GM19240 (cell line): ENCODE data around the gene ATP11C.
A peak's percentile ranks its signal among the peaks of the same experiment; 100 is the strongest.
"Not testable (repeated sequence)": the region's sequence is repeated elsewhere in the genome, so short reads cannot be mapped to it uniquely, and the experiment has no call there.

Experiments used
- DNase-seq: peaks from one replicate; pipeline ENCODE4 v3.0.0; 2011; ENCODE audit warnings: low spot score; ENCODE audit not compliant: insufficient read length

Gene ATP11C

GRCh38 chrX:139924696-139925095 is 8.2 kb downstream of the ATP11C start:
- no peak for DNase-seq

DNA sequence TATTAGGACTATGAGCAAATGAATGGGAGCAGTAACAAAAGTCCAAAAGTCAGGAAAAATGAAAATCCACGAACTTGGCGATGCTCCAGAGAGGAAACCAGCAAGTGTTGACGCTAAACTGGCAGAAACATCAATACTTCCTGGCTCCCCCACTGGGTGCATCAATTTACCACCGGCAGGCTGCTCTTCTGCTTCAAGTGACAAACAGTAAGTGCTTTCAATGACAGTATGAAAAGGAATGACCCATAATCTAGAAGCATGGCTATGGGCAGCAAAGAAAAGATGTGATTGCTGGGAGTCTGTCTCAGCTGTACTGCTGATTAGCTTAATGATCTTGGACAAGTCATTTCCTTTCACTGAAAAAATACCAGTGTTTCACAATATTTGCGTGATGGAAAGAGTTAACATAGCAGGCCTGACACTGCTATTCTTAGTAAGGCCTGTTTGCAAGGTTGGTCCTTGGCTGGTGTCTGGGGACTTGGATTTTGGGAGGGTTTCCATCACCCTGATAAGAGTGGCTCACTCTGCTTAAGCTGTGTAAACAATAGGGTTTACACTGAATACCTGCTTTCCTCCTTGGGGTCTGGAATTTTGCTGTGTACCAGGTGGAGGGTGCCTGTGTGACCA is 8.7 kb downstream of the ATP11C start:
- DNase-seq, result no peak

DNA sequence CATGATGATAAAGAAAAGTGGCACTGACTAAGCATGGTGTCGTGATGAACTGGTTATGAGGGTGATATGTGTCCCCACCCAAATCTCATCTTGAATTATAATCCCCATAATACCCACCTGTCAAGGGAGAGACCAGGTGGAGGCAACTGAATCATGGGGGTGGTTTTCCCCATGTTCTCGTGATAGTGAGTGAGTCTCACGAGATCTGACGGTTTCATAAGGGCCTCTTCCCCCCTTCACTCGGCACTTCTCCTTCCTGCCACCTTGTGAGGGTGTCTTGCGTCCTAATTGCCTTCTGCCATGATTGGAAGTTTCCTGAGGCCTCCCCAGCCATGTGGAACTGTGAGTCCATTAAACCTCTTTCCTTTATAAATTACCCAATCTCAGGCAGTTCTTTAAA is 11.7 kb downstream of the ATP11C start:
- DNase-seq, result not testable (repeated sequence)

GRCh38 chrX:139920316-139920715 is 12.5 kb downstream of the ATP11C start:
- no peak for DNase-seq

DNA sequence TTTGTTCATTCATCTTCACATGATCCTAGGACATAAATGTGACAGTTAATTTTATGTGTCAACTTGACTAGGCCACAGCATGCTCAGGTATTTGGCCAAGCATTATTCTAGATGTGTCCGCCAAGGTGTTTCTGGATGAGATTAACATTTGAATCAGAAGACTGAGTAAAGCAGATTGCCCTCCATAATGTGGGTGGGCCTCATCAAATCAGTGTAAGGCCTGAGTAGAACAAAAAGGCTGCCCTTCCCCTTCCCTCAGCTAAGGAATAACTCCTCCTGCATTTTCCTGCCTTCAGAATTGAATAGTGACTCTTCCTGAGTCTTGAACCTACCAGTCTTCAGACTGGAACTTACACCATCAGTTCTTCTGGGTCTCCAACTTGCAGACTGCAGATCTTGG is 18.4 kb downstream of the ATP11C start:
- no peak for DNase-seq

DNA sequence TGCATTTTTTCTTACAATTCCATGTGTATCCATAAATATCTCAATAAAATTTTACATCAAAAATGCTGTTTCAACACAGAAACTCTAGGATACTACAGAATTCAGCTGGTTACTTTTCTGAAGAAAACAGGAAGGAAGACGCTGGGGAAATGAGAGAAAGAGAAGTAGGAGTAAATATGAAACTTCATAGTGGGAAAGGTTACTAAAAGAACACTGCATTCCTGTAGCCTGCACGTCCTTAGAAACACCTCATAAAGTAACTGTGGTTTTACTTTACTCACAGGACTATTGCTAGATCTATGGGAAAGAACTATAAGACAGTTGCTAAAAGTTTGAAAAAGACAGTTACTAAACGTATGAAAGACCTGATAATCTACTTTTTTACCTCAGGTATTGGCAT is 23.1 kb downstream of the ATP11C start:
- DNase-seq, result no peak

GRCh38 chrX:139907078-139907477 is 25.8 kb downstream of the ATP11C start:
- DNase-seq, result no peak

- no peak for DNase-seq
These were observed 27.1 kb downstream of the ATP11C start for GRCh38 chrX:139905743-139906142.

DNA sequence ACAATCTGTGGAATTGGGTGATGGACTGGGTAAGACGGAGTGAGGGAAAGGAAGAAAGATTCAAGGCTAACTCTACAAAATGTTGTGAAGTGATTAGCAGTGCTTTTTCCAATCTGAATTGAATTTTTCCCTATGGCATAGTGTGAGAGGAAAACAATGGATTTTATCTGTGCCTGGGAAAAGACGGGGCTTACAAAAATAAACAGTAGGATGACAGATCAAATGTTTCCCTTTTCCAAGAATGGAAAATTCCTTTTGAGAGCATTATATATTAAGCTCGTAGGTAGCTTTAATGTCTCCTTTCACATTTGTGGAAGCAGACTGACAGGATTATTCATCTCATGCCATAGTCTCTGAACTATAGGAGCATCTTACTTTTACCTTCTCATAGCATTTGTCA is 27.8 kb downstream of the ATP11C start:
- no peak for DNase-seq

GRCh38 chrX:139903210-139903609 is 29.6 kb downstream of the ATP11C start:
- DNase-seq, result no peak

DNA sequence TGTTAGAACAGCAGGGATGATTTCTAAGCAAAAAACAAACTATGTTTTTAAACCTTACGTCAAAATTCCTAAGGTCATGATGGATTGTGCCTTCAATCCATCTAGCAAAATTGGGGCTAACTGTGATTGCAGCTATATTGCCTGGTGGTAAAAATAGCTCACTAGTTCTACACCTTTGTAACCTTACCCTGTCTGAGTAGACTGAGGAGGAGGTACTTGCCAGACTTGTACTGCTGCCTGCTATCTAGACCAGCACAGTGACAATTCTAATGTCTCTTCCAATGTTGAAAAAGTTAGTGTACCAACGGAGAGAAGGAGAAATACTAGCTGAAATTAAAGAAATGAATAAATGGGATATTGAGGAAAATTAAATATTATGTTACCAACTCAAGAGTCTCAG is 30.3 kb downstream of the ATP11C start:
- DNase-seq, result no peak

DNA sequence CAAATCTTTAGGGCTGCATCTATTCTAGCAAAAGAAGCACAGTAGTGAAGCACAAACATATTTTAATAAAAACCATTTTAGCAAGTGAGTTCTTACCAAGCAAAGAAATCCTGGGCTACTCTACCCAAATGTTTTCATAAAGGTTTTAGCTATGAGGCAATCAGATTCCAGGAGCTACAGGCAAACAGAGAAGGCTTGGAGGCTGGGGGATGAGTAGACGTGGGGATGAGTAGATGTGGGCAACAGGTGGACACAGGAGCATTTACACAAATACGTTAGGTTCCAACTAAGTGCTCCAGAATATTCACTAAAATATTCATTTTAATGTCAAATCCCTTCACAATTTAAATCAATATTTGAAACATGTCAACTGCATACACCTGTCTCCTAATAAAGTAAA is 34.5 kb downstream of the ATP11C start:
- no peak for DNase-seq

DNA sequence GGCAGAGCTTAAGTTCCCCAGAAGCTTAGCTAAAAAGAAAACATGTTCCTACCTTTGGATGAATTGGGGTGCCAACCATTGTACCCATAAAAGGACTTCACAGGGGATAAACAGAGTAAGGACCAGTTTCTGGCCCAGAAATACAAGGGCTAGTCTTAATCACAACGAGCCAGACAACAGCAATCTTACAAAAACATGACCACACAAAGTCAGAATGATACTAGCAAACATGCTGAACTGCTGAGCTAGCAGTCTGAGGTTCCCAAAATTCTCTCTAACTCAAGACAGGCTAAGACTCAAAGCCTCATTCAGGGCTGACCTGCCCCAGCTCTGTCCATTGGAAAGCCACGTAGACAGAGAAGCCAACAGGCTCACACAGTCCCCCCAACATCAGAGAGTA is 40.3 kb downstream of the ATP11C start:
- peak; percentile 2 for DNase-seq

DNA sequence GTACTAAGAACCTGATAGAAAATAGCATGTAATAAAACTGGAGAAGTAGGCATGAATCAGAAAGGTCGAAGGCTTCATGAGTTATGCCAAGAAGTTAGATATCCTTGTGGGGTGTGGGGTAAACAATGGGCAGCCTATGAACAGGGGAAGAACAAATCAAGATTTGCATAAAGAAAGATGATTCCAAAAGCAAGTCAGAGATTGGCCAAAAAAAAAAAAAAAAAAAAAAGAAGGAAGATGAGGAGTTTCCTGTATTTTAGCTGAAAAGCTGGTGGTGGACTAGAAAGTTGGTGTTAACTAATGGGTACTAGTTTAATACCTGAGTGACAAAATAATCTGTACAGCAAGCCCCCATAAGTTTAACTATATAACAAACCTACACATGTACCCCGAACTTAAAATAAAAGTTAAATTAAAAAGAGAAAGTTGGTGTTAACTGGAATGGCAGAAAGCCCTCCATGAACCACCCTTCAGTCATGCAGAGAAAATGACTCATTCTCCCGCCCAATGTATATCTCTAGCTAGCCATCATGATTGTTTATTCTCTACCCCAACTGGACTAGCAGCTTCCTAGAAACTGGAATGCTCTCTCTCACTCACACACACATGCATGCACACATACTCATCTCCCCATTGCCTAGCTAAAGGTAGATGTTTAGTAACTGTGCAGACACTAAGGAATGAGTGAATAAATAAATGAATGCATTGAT is 41.7 kb downstream of the ATP11C start:
- no peak for DNase-seq

DNA sequence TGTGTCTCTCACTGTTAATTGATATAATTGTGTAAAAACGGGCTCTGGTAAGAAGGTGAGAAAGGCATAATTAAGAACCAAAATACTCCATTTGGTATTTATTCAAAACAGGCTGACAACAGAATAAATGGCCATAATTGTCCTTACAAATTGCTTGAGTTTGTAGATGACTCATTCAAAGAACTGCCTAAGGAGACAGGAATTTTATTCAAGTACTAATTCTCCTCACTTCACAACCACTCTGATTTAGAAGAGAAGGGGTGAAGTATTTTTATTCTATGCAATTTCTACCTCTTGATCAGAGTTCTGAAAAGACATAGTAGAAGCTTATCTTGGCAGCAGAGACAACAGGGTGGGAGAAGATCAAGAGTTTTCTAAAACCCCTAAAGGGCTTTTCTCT is 43.1 kb downstream of the ATP11C start:
- DNase-seq, result no peak

DNA sequence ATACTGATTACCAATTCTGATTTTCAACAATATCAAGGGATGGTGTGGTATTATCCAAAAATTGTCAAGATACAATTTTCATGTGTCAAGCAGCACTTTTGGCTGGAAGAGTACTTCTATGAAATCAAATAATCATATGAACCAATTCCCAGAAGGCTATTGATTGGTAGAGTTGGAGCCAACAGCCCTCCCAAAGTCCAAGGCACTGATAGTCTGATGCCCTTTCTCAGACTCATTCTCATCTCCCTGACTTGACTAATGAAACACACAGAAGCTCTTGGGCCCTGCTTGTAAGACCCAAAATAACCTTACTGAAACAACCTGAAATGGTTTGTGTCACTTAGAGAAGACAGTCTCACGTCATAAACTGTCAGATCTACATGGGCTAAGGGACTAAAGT is 48.9 kb downstream of the ATP11C start:
- DNase-seq, result no peak

- DNase-seq, result no peak
These were observed 50.6 kb downstream of the ATP11C start for GRCh38 chrX:139882299-139882698.

GRCh38 chrX:139881572-139881971 is 51.3 kb downstream of the ATP11C start:
- no peak for DNase-seq

DNA sequence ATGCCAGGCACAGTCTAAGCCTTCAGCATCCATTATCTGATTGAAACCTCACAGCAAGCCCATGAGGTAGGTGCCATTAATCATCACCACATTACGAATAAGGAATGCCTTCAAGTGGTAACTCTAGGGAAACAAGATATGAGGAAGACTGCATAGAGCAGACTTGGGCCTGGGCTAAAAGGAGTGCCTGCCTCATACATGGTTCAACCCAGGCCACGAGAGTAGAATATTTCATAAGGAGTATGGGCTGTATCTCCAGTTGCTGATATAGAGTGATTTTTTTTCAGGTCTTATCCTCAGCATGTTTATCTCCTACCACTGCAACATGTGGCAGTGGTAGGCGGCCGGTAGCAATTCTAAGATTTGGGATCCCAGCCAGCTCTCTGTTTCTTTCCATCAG is 51.7 kb downstream of the ATP11C start:
- DNase-seq, result no peak

GRCh38 chrX:139877710-139878414 is 55.0 kb downstream of the ATP11C start:
- DNase-seq, result no peak

- no peak for DNase-seq
These were observed 57.0 kb downstream of the ATP11C start for GRCh38 chrX:139875841-139876240.

DNA sequence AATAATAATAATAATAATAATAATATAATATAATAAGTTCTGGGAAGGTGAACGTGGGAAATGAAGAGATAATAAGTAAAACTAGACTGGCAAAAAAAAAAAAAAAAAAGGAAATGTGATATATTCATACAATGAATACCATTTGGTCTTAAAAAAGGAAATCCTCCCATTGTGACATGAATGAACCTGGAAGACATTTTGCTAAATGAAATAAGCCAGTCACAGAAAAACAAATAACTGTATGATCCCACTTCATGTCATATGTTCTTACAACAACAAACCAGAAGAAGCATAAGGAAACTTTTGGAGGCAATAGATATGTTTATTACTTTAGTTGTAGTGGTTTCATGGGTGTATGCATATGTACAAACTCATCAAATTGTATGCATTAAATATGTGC is 63.1 kb downstream of the ATP11C start:
- no peak for DNase-seq

- DNase-seq, result no peak
These were observed 68.2 kb downstream of the ATP11C start for GRCh38 chrX:139864640-139865039.
